GM21526 (cell line): ENCODE results near the gene MERTK.

Experiments
- ATAC-seq: cut with Tn5 transposase; IDR thresholded peaks from one replicate; pipeline ENCODE4 v1.9.1; 2021; ENCODE audit warnings: moderate library complexity; ENCODE audit not compliant: unreplicated experiment, low FRiP score

Gene MERTK

GRCh38 chr2:112003576-112004252 lies 105.3 kb downstream of the MERTK start:
- ATAC-seq: no peak

GRCh38 chr2:112004253-112004645 lies 105.8 kb downstream of the MERTK start:
- ATAC-seq: no peak

GRCh38 chr2:112005406-112006075 lies 107.1 kb downstream of the MERTK start:
- ATAC-seq: no peak

- ATAC-seq: no peak
Measured at GRCh38 chr2:112006076-112006410, 107.6 kb downstream of the MERTK start.

- ATAC-seq: no peak
Measured at GRCh38 chr2:112007493-112007892, 109.1 kb downstream of the MERTK start.

GRCh38 chr2:112008910-112009485 lies 110.6 kb downstream of the MERTK start:
- ATAC-seq: no peak

GRCh38 chr2:112010751-112011150 lies 112.3 kb downstream of the MERTK start:
- no peak for ATAC-seq

- ATAC-seq: no peak
Measured at GRCh38 chr2:112012556-112012955, 114.1 kb downstream of the MERTK start.

- no peak for ATAC-seq
Measured at GRCh38 chr2:112018846-112019245, 120.4 kb downstream of the MERTK start.

GRCh38 chr2:112019569-112019982 lies 121.2 kb downstream of the MERTK start:
- no peak for ATAC-seq

GRCh38 chr2:112020561-112020960 lies 122.2 kb downstream of the MERTK start:
- ATAC-seq: no peak

- ATAC-seq: no peak
Measured at GRCh38 chr2:112021290-112021689, 122.9 kb downstream of the MERTK start.

GRCh38 chr2:112021781-112022231 lies 123.4 kb downstream of the MERTK start:
- no peak for ATAC-seq

GRCh38 chr2:112023707-112024106 lies 125.3 kb downstream of the MERTK start:
- ATAC-seq: no peak

- no peak for ATAC-seq
Measured at GRCh38 chr2:112024231-112024630, 125.8 kb downstream of the MERTK start.

- ATAC-seq: no peak
Measured at GRCh38 chr2:112024896-112025491, 126.6 kb downstream of the MERTK start.

- no peak for ATAC-seq
Measured at GRCh38 chr2:112026509-112026908, 128.1 kb downstream of the MERTK start.

GRCh38 chr2:112027767-112028166 lies 129.4 kb downstream of the MERTK start:
- ATAC-seq: no peak

GRCh38 chr2:112029164-112029563 lies 130.8 kb downstream of the MERTK start:
- no peak for ATAC-seq

- ATAC-seq: no peak
Measured at GRCh38 chr2:112031473-112032223, 133.2 kb downstream of the MERTK start.

GRCh38 chr2:112032224-112032586 lies 133.8 kb downstream of the MERTK start:
- ATAC-seq: no peak
